Progenitor cell of endocrine pancreas (in vitro differentiated cells): ENCODE measurements around the gene SLITRK3. TPM values are rescaled to one million over a fixed set of nuclear protein-coding genes. Genes with fewer than 3 reads are reported as not detected.
A peak's percentile ranks its signal among the peaks of the same experiment; 100 is the strongest.

Experiments
- DNase-seq: peaks from one replicate; pipeline ENCODE4 v3.0.0; 2021; ENCODE audit warnings: low spot score; ENCODE audit not compliant: unreplicated experiment
- H3K27ac Mint-ChIP-seq: 2 replicates; pipeline ENCODE4 v1.8.0; 2021; ENCODE audit warnings: mild to moderate bottlenecking, moderate library complexity, mixed read lengths
- H3K27me3 Mint-ChIP-seq: 2 replicates; pipeline ENCODE4 v1.8.0; 2021; ENCODE audit warnings: mixed read lengths
- H3K36me3 Mint-ChIP-seq: 2 replicates; pipeline ENCODE4 v1.8.0; 2022; ENCODE audit warnings: mixed read lengths; ENCODE audit not compliant: insufficient read depth
- H3K4me1 Mint-ChIP-seq: 2 replicates; pipeline ENCODE4 v1.8.0; 2021; ENCODE audit warnings: low read depth, mixed read lengths
- H3K4me3 Mint-ChIP-seq: 2 replicates; pipeline ENCODE4 v1.8.0; 2021; ENCODE audit warnings: low read depth, mild to moderate bottlenecking, moderate library complexity, mixed read lengths
- H3K9me3 Mint-ChIP-seq: 2 replicates; pipeline ENCODE4 v1.8.0; 2021; ENCODE audit warnings: low read depth, mixed read lengths
- CTCF ChIP-seq: fragments of 200-600 bp; sonication (generic); IDR thresholded peaks from one replicate; pipeline ENCODE4 v1.5.0; 2021; ENCODE audit warnings: antibody characterized with exemption, mild to moderate bottlenecking; ENCODE audit not compliant: unreplicated experiment
- total RNA-seq: library from RNA; stranded (reverse); gene quantifications from 2 replicates; pipeline ENCODE4 v1.2.1, GENCODE V29; 2021

Gene SLITRK3
- total RNA-seq, 1 donor from 2014 or later, result not detected

- Mint-ChIP-seq H3K9me3 (no peaks in the 10 kb centered on the region), H3K27ac (peak overlapping the region; percentile 2), H3K27me3 (peaks cover 69% of the 10 kb centered on the region), H3K36me3 (no peaks in the 10 kb centered on the region), H3K4me3 (peak overlapping the region; percentile 74), H3K4me1 (peaks cover 36% of the 10 kb centered on the region)
- no peak for DNase-seq
- TF ChIP-seq CTCF, result no peak
These were observed 645 bp upstream of the SLITRK3 start for GRCh38 chr3:165196577-165197480.

GRCh38 chr3:165195241-165195639 lies 944 bp downstream of the SLITRK3 start:
- Mint-ChIP-seq H3K27ac (no peak overlapping the region), H3K4me3 (peak overlapping the region; percentile 74), H3K27me3 (peaks cover 80% of the 10 kb centered on the region), H3K36me3 (no peaks in the 10 kb centered on the region), H3K4me1 (peaks cover 36% of the 10 kb centered on the region), H3K9me3 (no peaks in the 10 kb centered on the region)
- no peak for TF ChIP-seq CTCF
- DNase-seq, result no peak

GRCh38 chr3:165194511-165195240 lies 1.5 kb downstream of the SLITRK3 start:
- H3K4me3 Mint-ChIP-seq, result peak overlapping the region; percentile 74
- H3K9me3 Mint-ChIP-seq, result no peaks in the 10 kb centered on the region
- H3K27ac Mint-ChIP-seq, result no peak overlapping the region
- DNase-seq, result no peak
- H3K4me1 Mint-ChIP-seq, result peaks cover 36% of the 10 kb centered on the region
- no peaks in the 10 kb centered on the region for H3K36me3 Mint-ChIP-seq
- TF ChIP-seq CTCF, result no peak
- peaks cover 86% of the 10 kb centered on the region for H3K27me3 Mint-ChIP-seq

GRCh38 chr3:165193366-165194254 lies 2.6 kb downstream of the SLITRK3 start:
- peak overlapping the region; percentile 65 for H3K4me3 Mint-ChIP-seq
- TF ChIP-seq CTCF, result no peak
- H3K36me3 Mint-ChIP-seq, result no peaks in the 10 kb centered on the region
- peaks cover 36% of the 10 kb centered on the region for H3K4me1 Mint-ChIP-seq
- peaks cover 89% of the 10 kb centered on the region for H3K27me3 Mint-ChIP-seq
- H3K27ac Mint-ChIP-seq, result peak overlapping the region; percentile 47
- H3K9me3 Mint-ChIP-seq, result no peaks in the 10 kb centered on the region
- no peak for DNase-seq
